Measurements from ENCODE around the gene IP6K3. TPM values are rescaled to one million over a fixed set of nuclear protein-coding genes. Genes with fewer than 3 reads are reported as not detected.

The IP6K3 gene
- total RNA-seq, 1 donor, result under 0.01 TPM

DNA sequence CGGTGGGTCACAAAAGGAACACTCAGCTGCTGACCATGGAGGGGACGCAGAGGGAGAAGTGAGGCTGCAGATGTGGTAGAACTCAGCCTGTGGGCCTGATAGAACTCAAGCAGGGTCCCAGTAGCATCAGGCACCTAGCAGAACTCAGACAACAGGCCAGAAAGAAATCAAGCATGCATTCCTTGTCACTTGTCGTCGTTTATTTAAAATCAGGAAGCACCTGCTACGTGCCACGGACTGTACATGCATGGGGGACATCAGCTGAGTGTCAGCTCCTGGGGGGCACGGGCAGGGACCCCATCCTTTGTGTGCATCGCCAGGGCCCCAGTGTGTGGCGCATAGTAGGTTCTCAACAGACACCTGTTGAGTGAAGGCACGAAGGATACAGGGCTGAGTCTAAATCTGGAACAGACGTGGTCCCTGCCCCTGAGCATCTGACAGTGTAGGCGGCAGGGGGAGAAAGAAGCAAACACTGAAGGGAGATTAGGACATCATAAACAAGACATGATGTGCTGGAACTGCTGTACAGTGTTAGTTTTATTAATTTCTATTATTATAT lies 67.7 kb downstream of the IP6K3 start:
- no peaks in the 10 kb centered on the region for H3K27me3 ChIP-seq (ENCODE audit: insufficient read depth, low read length)
- peak; percentile 67 for DNase-seq (ENCODE audit: insufficient read length, low spot score, missing footprints)
- no peak overlapping the region for H3K27ac ChIP-seq (ENCODE audit: low read depth, low read length)
- TF ChIP-seq, protein P1, sequence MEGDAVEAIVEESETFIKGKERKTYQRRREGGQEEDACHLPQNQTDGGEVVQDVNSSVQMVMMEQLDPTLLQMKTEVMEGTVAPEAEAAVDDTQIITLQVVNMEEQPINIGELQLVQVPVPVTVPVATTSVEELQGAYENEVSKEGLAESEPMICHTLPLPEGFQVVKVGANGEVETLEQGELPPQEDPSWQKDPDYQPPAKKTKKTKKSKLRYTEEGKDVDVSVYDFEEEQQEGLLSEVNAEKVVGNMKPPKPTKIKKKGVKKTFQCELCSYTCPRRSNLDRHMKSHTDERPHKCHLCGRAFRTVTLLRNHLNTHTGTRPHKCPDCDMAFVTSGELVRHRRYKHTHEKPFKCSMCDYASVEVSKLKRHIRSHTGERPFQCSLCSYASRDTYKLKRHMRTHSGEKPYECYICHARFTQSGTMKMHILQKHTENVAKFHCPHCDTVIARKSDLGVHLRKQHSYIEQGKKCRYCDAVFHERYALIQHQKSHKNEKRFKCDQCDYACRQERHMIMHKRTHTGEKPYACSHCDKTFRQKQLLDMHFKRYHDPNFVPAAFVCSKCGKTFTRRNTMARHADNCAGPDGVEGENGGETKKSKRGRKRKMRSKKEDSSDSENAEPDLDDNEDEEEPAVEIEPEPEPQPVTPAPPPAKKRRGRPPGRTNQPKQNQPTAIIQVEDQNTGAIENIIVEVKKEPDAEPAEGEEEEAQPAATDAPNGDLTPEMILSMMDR (IDR thresholded peaks at IDR 0.05; ENCODE audit: extremely low read depth, low read depth, low read length), result no peak
- no peaks in the 10 kb centered on the region for H4K20me1 ChIP-seq (ENCODE audit: insufficient read depth, low read length)
- H3K9me3 ChIP-seq (ENCODE audit: low read depth, low read length), result no peaks in the 10 kb centered on the region
- no peak overlapping the region for H3K4me3 ChIP-seq (ENCODE audit: insufficient read depth, low read length)
- H3K36me3 ChIP-seq (ENCODE audit: insufficient read depth, low read length), result peaks cover 31% of the 10 kb centered on the region
- peaks cover 26% of the 10 kb centered on the region for H3K4me1 ChIP-seq (ENCODE audit: insufficient read depth, low read length)
- no peak overlapping the region for H2AFZ ChIP-seq (ENCODE audit: low read length)
- no peaks in the 10 kb centered on the region for H3K79me2 ChIP-seq (ENCODE audit: insufficient read depth, low read length)
- no peak overlapping the region for H3K4me2 ChIP-seq (ENCODE audit: insufficient read depth, low read length)

DNA sequence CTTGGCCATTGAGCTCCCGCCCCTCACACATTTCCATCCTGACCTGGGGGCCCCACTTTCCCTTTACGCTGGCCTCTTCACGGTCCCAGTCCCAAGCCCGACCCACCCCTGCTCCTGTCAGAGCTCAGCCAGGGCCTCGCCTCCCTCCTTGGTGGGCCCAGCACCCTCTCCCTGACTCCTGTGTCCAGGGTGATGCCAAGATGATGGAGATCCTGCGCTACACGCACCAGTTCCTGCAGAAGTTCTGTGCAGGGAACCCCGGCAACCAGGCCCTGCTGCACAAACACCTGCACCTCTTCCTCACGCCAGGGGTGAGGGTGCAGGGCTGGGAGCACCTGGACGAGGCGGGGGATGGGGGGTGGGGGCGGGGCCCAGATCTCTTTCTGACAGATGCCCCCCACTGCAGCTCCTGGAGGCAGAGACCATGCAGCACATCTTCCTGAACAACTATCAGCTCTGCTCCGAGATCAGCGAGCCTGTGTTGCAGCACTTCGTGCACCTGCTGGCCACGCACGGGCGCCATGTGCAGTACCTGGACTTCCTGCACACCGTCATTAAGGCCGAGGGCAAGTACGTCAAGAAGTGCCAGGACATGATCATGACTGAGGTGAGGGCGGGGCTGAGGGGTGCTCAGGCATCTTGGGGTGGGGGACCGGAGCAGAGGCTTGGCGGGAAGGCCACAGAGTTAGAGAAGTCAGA lies 68.3 kb downstream of the IP6K3 start:
- no peaks in the 10 kb centered on the region for H3K9me3 ChIP-seq (ENCODE audit: low read depth, low read length)
- TF ChIP-seq, protein P1 (IDR thresholded peaks at IDR 0.05; ENCODE audit: extremely low read depth, low read depth, low read length), result no peak
- no peak overlapping the region for H3K4me2 ChIP-seq (ENCODE audit: insufficient read depth, low read length)
- no peaks in the 10 kb centered on the region for H3K79me2 ChIP-seq (ENCODE audit: insufficient read depth, low read length)
- H3K27ac ChIP-seq (ENCODE audit: low read depth, low read length), result no peak overlapping the region
- DNase-seq (ENCODE audit: insufficient read length, low spot score, missing footprints), result peak; percentile 34
- H3K36me3 ChIP-seq (ENCODE audit: insufficient read depth, low read length), result peaks cover 34% of the 10 kb centered on the region
- H2AFZ ChIP-seq (ENCODE audit: low read length), result no peak overlapping the region
- H3K4me1 ChIP-seq (ENCODE audit: insufficient read depth, low read length), result peaks cover 30% of the 10 kb centered on the region
- H4K20me1 ChIP-seq (ENCODE audit: insufficient read depth, low read length), result no peaks in the 10 kb centered on the region
- no peaks in the 10 kb centered on the region for H3K27me3 ChIP-seq (ENCODE audit: insufficient read depth, low read length)
- no peak overlapping the region for H3K4me3 ChIP-seq (ENCODE audit: insufficient read depth, low read length)

DNA sequence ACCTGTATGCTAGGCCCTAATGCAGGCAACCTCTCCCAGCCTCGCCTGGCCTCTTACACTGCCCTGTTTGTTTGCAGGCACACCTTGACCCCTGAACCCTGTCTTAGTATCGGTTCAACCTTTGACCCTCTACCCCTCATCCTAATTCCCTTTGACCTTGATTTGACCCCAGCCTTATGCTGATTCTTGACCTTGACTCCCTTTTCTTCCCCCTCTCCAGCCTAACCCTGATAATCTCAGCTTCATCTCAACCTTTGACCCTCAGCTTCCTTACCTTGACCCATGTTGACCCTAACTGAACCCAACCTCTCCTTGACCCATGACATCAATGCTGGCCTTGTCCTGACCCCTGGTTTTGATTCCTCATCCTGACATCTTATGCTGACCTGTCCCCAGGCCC lies 69.0 kb downstream of the IP6K3 start:
- DNase-seq (ENCODE audit: insufficient read length, low spot score, missing footprints), result no peak
- peaks cover 37% of the 10 kb centered on the region for H3K4me1 ChIP-seq (ENCODE audit: insufficient read depth, low read length)
- H3K79me2 ChIP-seq (ENCODE audit: insufficient read depth, low read length), result no peaks in the 10 kb centered on the region
- no peaks in the 10 kb centered on the region for H4K20me1 ChIP-seq (ENCODE audit: insufficient read depth, low read length)
- no peak overlapping the region for H3K4me2 ChIP-seq (ENCODE audit: insufficient read depth, low read length)
- no peaks in the 10 kb centered on the region for H3K9me3 ChIP-seq (ENCODE audit: low read depth, low read length)
- no peak overlapping the region for H2AFZ ChIP-seq (ENCODE audit: low read length)
- TF ChIP-seq, protein P1 (IDR thresholded peaks at IDR 0.05; ENCODE audit: extremely low read depth, low read depth, low read length), result no peak
- no peak overlapping the region for H3K4me3 ChIP-seq (ENCODE audit: insufficient read depth, low read length)
- H3K27me3 ChIP-seq (ENCODE audit: insufficient read depth, low read length), result no peaks in the 10 kb centered on the region
- H3K36me3 ChIP-seq (ENCODE audit: insufficient read depth, low read length), result peaks cover 34% of the 10 kb centered on the region
- no peak overlapping the region for H3K27ac ChIP-seq (ENCODE audit: low read depth, low read length)

DNA sequence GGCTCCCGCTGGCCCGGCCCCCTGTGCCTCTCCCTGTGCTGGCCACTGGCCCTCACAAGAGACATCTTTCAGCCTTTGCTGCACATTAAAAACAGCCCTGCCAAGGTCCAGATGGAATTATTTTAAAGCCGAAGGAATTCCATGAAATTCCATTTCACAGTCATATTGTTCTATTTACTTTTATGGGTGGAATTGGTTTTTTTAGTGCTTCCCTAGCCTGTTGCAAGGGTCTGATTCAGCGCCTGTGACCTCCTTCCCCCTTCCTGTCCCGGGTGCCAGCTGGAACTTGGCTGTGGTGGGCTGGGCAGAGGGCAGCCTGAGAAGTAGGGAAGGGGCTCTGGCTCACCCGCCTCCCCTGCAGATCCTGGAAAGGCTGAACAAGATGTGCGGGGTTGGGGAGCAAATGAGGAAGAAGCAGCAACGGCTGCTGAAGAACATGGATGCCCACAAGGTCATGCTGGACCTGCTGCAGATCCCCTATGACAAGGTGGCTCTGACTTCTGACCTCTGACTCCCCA lies 69.5 kb downstream of the IP6K3 start:
- no peaks in the 10 kb centered on the region for H3K27me3 ChIP-seq (ENCODE audit: insufficient read depth, low read length)
- no peak overlapping the region for H2AFZ ChIP-seq (ENCODE audit: low read length)
- H3K4me3 ChIP-seq (ENCODE audit: insufficient read depth, low read length), result no peak overlapping the region
- DNase-seq (ENCODE audit: insufficient read length, low spot score, missing footprints), result peak; percentile 94
- no peaks in the 10 kb centered on the region for H3K9me3 ChIP-seq (ENCODE audit: low read depth, low read length)
- H3K4me1 ChIP-seq (ENCODE audit: insufficient read depth, low read length), result peaks cover 40% of the 10 kb centered on the region
- H3K27ac ChIP-seq (ENCODE audit: low read depth, low read length), result peak overlapping the region; percentile 40
- H3K79me2 ChIP-seq (ENCODE audit: insufficient read depth, low read length), result no peaks in the 10 kb centered on the region
- peaks cover 30% of the 10 kb centered on the region for H3K36me3 ChIP-seq (ENCODE audit: insufficient read depth, low read length)
- H3K4me2 ChIP-seq (ENCODE audit: insufficient read depth, low read length), result peak overlapping the region; percentile 24
- TF ChIP-seq, protein P1 (IDR thresholded peaks at IDR 0.05; ENCODE audit: extremely low read depth, low read depth, low read length), result no peak
- H4K20me1 ChIP-seq (ENCODE audit: insufficient read depth, low read length), result no peaks in the 10 kb centered on the region

Measured in osteoblast (primary cell).